Pulmonary artery endothelial cell (primary cell): ENCODE data around the gene OR5K2. TPM values are rescaled to one million over a fixed set of nuclear protein-coding genes. Genes with fewer than 3 reads are reported as not detected.

Experiments used
- DNase-seq: peaks from one replicate; pipeline ENCODE4 v3.0.0-alpha.2; 2011; ENCODE audit warnings: low read depth, low spot score
- total RNA-seq: library from RNA; depleted of rRNA; stranded (reverse); fragments of >200 nt; gene quantifications from 2 replicates; pipeline ENCODE4 v1.2.3, GENCODE V29; 2014

OR5K2 gene
- total RNA-seq: not detected in 2 replicates

GRCh38 chr3:98497381-98497780 is at the start of gene OR5K2:
Gene OR5K2 (plus strand): TSS chr3:98497681. CDS start chr3:98497681, 0 bp downstream.
- DNase-seq: no peak

GRCh38 chr3:98449606-98450193 is 47.8 kb upstream of the OR5K2 start:
- no peak for DNase-seq

- no peak for DNase-seq
Observed at GRCh38 chr3:98450372-98450771, 47.1 kb upstream of the OR5K2 start.

GRCh38 chr3:98453827-98454226 is 43.7 kb upstream of the OR5K2 start:
- DNase-seq: no peak

GRCh38 chr3:98454929-98455328 is 42.6 kb upstream of the OR5K2 start:
- DNase-seq: no peak

- DNase-seq: no peak
Observed at GRCh38 chr3:98457543-98457942, 39.9 kb upstream of the OR5K2 start.

GRCh38 chr3:98460220-98460619 is 37.3 kb upstream of the OR5K2 start:
- DNase-seq: no peak

GRCh38 chr3:98462901-98463300 is 34.6 kb upstream of the OR5K2 start, which contains the start of gene OR5K1:
Gene OR5K1 (plus strand): TSS chr3:98463201. CDS start chr3:98469577, 6,376 bp downstream.
- no peak for DNase-seq

- no peak for DNase-seq
Observed at GRCh38 chr3:98482717-98483482, 14.6 kb upstream of the OR5K2 start.

GRCh38 chr3:98483626-98484025 is 13.9 kb upstream of the OR5K2 start:
- no peak for DNase-seq

GRCh38 chr3:98500019-98500418 is 2.5 kb downstream of the OR5K2 start:
- DNase-seq: no peak

- no peak for DNase-seq
Observed at GRCh38 chr3:98501270-98501669, 3.8 kb downstream of the OR5K2 start.

- no peak for DNase-seq
Observed at GRCh38 chr3:98501863-98502576, 4.5 kb downstream of the OR5K2 start.

- no peak for DNase-seq
Observed at GRCh38 chr3:98504539-98504938, 7.1 kb downstream of the OR5K2 start.

- no peak for DNase-seq
Observed at GRCh38 chr3:98508582-98508981, 11.1 kb downstream of the OR5K2 start.

- no peak for DNase-seq
Observed at GRCh38 chr3:98512576-98512975, 15.1 kb downstream of the OR5K2 start.

GRCh38 chr3:98513091-98513511 is 15.6 kb downstream of the OR5K2 start:
- no peak for DNase-seq

- DNase-seq: no peak
Observed at GRCh38 chr3:98513736-98514135, 16.3 kb downstream of the OR5K2 start.

- no peak for DNase-seq
Observed at GRCh38 chr3:98514948-98515347, 17.5 kb downstream of the OR5K2 start.

- DNase-seq: no peak
Observed at GRCh38 chr3:98518816-98519215, 21.3 kb downstream of the OR5K2 start.

GRCh38 chr3:98519351-98519750 is 21.9 kb downstream of the OR5K2 start:
- DNase-seq: no peak

- peak; percentile 10 for DNase-seq
Observed at GRCh38 chr3:98521897-98522543, 24.5 kb downstream of the OR5K2 start.
